LNCAP (cell line): ENCODE data around the gene LCP2.

Experiments
- TF ChIP-seq, protein P1 (sequence below): fragments of 450-650 bp; IDR thresholded peaks from 2 replicates; pipeline ENCODE4 v1.5.1; 2017; ENCODE audit warnings: mild to moderate bottlenecking

The LCP2 gene

DNA sequence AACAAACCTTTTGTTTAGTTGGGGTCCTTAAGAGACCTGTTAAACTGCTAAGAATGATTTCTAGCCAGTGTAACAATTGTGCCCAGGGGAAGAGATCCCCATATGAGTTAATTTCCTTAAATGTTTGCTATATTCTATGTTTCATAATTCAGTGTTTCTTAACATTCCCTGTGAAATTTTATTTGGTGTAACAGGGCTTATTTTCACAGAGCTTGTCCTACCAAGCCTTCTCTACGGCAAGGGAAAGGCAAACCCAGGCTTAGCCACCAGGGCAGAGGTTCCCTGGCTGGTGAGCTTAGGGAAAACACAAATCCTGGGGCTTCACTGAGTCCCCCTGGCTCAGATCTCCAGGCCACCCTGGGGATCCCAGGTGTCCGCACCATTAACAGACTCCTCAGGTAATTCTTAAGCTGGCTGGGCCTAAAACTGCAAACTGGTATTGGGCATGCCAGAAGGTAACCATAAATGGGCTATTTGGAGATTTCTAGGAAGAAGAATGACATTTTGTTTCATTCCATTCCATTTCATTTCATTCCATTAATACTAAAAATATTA, 17.0 kb upstream of the LCP2 start:
- TF ChIP-seq, protein P1, sequence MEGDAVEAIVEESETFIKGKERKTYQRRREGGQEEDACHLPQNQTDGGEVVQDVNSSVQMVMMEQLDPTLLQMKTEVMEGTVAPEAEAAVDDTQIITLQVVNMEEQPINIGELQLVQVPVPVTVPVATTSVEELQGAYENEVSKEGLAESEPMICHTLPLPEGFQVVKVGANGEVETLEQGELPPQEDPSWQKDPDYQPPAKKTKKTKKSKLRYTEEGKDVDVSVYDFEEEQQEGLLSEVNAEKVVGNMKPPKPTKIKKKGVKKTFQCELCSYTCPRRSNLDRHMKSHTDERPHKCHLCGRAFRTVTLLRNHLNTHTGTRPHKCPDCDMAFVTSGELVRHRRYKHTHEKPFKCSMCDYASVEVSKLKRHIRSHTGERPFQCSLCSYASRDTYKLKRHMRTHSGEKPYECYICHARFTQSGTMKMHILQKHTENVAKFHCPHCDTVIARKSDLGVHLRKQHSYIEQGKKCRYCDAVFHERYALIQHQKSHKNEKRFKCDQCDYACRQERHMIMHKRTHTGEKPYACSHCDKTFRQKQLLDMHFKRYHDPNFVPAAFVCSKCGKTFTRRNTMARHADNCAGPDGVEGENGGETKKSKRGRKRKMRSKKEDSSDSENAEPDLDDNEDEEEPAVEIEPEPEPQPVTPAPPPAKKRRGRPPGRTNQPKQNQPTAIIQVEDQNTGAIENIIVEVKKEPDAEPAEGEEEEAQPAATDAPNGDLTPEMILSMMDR = no peak

DNA sequence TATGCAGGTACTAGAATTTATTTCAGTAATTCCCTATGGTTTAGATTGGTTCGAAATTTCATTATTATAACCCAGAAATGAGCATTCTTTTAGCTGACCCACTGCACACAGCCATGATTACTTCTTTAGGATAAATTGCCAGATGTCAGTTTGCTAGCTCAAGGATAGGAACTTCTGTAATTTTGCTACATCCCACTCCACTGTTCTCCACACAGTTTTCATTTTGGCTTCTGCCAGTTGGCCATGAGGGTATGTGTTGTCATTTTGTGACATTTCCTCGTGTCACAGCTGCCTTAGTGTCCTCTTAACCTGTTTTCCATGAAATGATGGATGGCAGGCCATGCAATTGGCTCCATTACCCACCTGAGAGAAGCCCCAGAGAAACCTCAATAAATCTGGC, 16.2 kb upstream of the LCP2 start:
- TF ChIP-seq, protein P1 = no peak

DNA sequence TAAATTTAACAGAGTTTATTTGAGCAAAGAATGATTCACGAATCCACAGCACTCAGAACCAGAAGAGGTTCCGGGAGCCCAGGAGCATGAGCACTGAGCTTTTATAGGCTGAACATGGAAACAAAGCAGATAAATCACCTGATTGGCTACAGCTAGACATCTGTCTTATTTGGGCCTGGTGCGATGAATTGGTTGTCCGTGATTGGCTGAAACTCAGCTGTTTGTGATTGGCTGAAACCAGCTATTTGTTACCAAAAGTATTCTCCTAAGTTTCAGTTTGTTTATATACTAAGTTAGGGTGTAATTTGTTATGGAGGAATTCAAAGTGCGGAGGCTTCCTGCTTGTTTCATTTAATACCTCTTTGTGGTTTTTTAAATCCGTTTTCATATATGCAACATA, 15.8 kb upstream of the LCP2 start:
- TF ChIP-seq, protein P1 = no peak

DNA sequence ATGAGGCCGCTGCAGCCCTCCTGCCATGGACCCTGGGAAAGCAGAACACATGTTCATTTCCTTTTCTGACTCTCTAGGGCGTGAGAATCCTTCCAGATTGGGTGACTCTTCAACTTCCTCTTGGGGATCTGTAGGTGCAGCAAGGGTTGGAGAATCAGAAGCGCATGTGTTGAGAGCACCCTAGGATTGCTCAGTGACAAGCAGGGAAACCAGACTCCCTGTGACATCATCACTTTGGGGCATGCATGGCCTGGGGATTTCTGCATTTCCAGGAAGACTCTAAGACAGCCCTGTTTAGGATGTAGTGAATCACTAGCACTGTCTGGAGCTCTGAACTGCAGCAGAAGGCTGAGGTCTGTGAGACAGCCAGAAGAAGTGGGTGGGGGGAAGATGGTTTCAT, 15.1 kb upstream of the LCP2 start:
- TF ChIP-seq, protein P1 = no peak

DNA sequence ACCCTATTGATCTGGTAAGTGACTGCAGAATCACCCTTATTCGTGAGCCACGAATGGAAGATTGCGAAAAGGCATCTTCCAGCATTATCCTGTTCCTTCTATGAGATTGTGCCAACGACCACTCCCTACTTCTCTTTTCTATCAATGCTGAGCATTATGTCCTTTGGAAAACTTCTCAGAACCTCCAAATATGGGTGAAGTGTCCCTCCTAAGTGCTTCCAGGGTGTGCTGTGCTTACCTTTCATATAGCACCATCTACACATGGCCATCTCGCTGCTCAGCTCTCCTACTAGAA, 14.7 kb upstream of the LCP2 start:
- TF ChIP-seq, protein P1 = no peak

DNA sequence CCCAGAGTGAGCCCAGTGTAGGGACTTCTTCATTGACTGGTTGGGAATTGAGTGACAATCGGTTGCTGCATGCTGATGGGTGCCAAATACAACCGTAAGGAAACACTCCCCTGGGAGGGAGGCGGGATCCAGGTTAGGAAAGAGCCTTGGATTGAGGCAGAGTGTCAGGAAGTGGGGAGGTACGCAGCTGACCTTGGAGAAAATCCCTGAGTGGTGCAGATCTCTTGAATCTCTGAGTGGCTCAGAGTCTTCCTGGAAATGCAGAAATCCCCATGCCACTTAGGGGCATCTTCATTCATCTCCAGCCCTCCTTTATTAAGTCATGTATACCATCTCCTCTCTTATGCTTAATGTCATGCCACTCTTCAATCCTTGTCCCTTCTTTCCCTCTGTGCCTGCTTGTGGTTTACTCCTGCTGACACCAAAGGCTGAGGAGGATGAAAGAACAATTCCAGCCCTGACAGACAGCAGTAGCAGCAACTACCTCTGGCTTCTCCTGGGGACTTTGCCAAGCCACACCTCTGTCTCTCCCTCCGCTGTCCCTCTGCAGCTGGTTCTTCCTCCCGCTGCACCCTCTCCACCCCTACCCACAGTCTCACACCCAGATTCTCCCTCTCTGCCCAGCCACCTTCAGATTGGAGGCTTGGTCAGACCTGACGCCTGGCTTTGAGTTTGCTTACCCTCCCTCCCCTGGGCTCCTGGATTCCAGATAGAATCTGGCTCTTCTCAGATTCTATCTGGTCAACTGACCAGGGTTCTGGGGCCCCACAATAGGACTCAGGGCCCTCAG, 14.1 kb upstream of the LCP2 start:
- TF ChIP-seq, protein P1 = no peak

DNA sequence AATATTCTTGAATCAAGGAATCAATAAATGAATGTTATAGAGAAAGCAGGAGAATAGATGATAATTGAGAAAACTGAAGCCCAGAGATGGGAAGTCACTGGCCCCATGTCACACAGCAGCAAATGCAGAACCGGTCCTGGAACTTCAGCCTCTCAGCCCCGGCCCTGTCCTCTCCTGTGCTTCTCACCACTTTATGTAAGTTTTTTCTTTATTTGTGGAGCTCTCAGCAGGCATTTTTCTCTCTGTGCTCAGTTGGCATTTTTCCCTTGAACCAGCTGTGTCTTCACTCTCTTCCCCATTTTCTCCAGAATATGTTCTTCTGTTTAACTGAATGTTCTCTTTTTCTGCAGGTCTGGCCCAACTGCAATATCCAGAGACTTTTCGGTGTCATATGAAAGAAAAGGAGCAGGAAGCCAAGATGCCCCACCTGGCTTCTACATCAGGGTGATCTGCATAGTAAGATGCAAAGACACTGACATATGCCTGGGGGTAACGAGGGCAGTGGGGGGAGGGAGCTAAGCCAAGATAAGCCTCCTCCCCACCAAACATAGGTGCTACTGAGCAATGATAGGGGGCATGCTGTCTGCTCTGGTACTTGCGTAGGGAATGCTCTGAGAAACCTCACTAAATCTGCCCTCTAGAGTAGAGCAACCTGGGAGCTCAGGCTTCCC, 12.8 kb upstream of the LCP2 start:
- TF ChIP-seq, protein P1 = no peak
